Activated CD4-positive, alpha-beta memory T cell treated with anti-CD3 and anti-CD28 coated beads, Interleukin-2, amount 10 ng/mL, durations not matched to agents 7 days and 5 days (primary cell): Measurements from ENCODE around the gene MITF. TPM values are rescaled to one million over a fixed set of nuclear protein-coding genes. Genes with fewer than 3 reads are reported as not detected.

Experiments
- CTCF ChIA-PET: fragments of 350-600 bp; sonication (Branson Sonifier 250); formaldehyde crosslinking; loops from one replicate; lab custom pipeline; 2021; ENCODE audit warnings: antibody characterized with exemption, inconsistent platforms; lab: Charles Lee
- POLR2A ChIA-PET: fragments of 350-600 bp; sonication (Branson Sonifier 250); formaldehyde crosslinking; loops from one replicate; lab custom pipeline; 2021; ENCODE audit warnings: antibody characterized with exemption; lab: Charles Lee
- DNase-seq: peaks from one replicate; pipeline ENCODE4 v3.0.0-alpha.2; 2020
- H3K27ac Mint-ChIP-seq: one replicate; pipeline ENCODE4 v1.8.0; 2021; ENCODE audit warnings: mild to moderate bottlenecking, mixed read lengths
- H3K27me3 Mint-ChIP-seq: one replicate; pipeline ENCODE4 v1.8.0; 2021; ENCODE audit warnings: mixed read lengths
- H3K36me3 Mint-ChIP-seq: one replicate; pipeline ENCODE4 v1.8.0; 2021; ENCODE audit warnings: low read depth, mixed read lengths
- H3K4me1 Mint-ChIP-seq: one replicate; pipeline ENCODE4 v1.8.0; 2021; ENCODE audit warnings: mixed read lengths
- H3K4me3 Mint-ChIP-seq: one replicate; pipeline ENCODE4 v1.8.0; 2021; ENCODE audit warnings: mild to moderate bottlenecking, mixed read lengths
- H3K9me3 Mint-ChIP-seq: one replicate; pipeline ENCODE4 v1.8.0; 2021; ENCODE audit warnings: mixed read lengths
- total RNA-seq, 2 experiments: library from RNA; stranded (reverse); gene quantifications; one replicate each; pipeline ENCODE4 v1.2.3, GENCODE V29; 2021

Gene MITF
- total RNA-seq, 2 experiments from 2014 or later: not detected

GRCh38 chr3:69994919-69995318, 255.7 kb downstream of the MITF start:
- Mint-ChIP-seq H3K4me3 (no peak overlapping the region), H3K27me3 (no peaks in the 10 kb centered on the region), H3K27ac (no peak overlapping the region), H3K9me3 (no peaks in the 10 kb centered on the region), H3K4me1 (no peaks in the 10 kb centered on the region), H3K36me3 (no peaks in the 10 kb centered on the region)
- POLR2A ChIA-PET: no interaction called here
- DNase-seq: no peak
- CTCF ChIA-PET: no interaction called here

GRCh38 chr3:69997631-69998307, 258.5 kb downstream of the MITF start:
- no peaks in the 10 kb centered on the region for H3K27me3 Mint-ChIP-seq
- H3K9me3 Mint-ChIP-seq: no peaks in the 10 kb centered on the region
- POLR2A ChIA-PET: no interaction called here
- H3K4me1 Mint-ChIP-seq: no peaks in the 10 kb centered on the region
- H3K36me3 Mint-ChIP-seq: no peaks in the 10 kb centered on the region
- CTCF ChIA-PET: no interaction called here
- no peak overlapping the region for H3K4me3 Mint-ChIP-seq
- no peak for DNase-seq
- H3K27ac Mint-ChIP-seq: no peak overlapping the region

- H3K27ac Mint-ChIP-seq: no peak overlapping the region
- ChIA-PET POLR2A (no interaction called here), CTCF (no interaction called here)
- H3K27me3 Mint-ChIP-seq: no peaks in the 10 kb centered on the region
- no peaks in the 10 kb centered on the region for H3K36me3 Mint-ChIP-seq
- no peaks in the 10 kb centered on the region for H3K9me3 Mint-ChIP-seq
- no peak for DNase-seq
- H3K4me3 Mint-ChIP-seq: no peak overlapping the region
- H3K4me1 Mint-ChIP-seq: no peaks in the 10 kb centered on the region
These were observed 259.5 kb downstream of the MITF start for GRCh38 chr3:69998759-69999139.

GRCh38 chr3:69999140-70000027, 260.1 kb downstream of the MITF start, which contains the start of gene SAMMSON:
Gene SAMMSON (plus strand): TSS chr3:69999733.
- H3K4me1 Mint-ChIP-seq: no peaks in the 10 kb centered on the region
- H3K27me3 Mint-ChIP-seq: no peaks in the 10 kb centered on the region
- no peak for DNase-seq
- H3K36me3 Mint-ChIP-seq: no peaks in the 10 kb centered on the region
- H3K9me3 Mint-ChIP-seq: no peaks in the 10 kb centered on the region
- ChIA-PET POLR2A (no interaction called here), CTCF (no interaction called here)
- H3K27ac Mint-ChIP-seq: no peak within 1 kb of the TSS
- no peak within 1 kb of the TSS for H3K4me3 Mint-ChIP-seq

- Mint-ChIP-seq H3K27ac (no peak overlapping the region), H3K36me3 (no peaks in the 10 kb centered on the region), H3K27me3 (no peaks in the 10 kb centered on the region), H3K9me3 (no peaks in the 10 kb centered on the region), H3K4me1 (no peaks in the 10 kb centered on the region), H3K4me3 (no peak overlapping the region)
- POLR2A ChIA-PET: no interaction called here
- no peak for DNase-seq
- CTCF ChIA-PET: no interaction called here
These were observed 260.8 kb downstream of the MITF start for GRCh38 chr3:70000028-70000410.

- ChIA-PET CTCF (no interaction called here), POLR2A (no interaction called here)
- Mint-ChIP-seq H3K9me3 (no peaks in the 10 kb centered on the region), H3K36me3 (no peaks in the 10 kb centered on the region), H3K4me3 (no peak overlapping the region), H3K27ac (no peak overlapping the region), H3K27me3 (no peaks in the 10 kb centered on the region), H3K4me1 (no peaks in the 10 kb centered on the region)
- DNase-seq: no peak
These were observed 261.4 kb downstream of the MITF start for GRCh38 chr3:70000563-70001081.

- DNase-seq: no peak
- no peak overlapping the region for H3K4me3 Mint-ChIP-seq
- POLR2A ChIA-PET: no interaction called here
- H3K27ac Mint-ChIP-seq: no peak overlapping the region
- no peaks in the 10 kb centered on the region for H3K4me1 Mint-ChIP-seq
- no peaks in the 10 kb centered on the region for H3K36me3 Mint-ChIP-seq
- no peaks in the 10 kb centered on the region for H3K9me3 Mint-ChIP-seq
- no peaks in the 10 kb centered on the region for H3K27me3 Mint-ChIP-seq
- CTCF ChIA-PET: no interaction called here
These were observed 263.9 kb downstream of the MITF start for GRCh38 chr3:70003119-70003518.

GRCh38 chr3:70006089-70006488, 266.8 kb downstream of the MITF start:
- CTCF ChIA-PET: no interaction called here
- no peak overlapping the region for H3K4me3 Mint-ChIP-seq
- POLR2A ChIA-PET: no interaction called here
- no peaks in the 10 kb centered on the region for H3K4me1 Mint-ChIP-seq
- H3K9me3 Mint-ChIP-seq: no peaks in the 10 kb centered on the region
- H3K27me3 Mint-ChIP-seq: no peaks in the 10 kb centered on the region
- no peaks in the 10 kb centered on the region for H3K36me3 Mint-ChIP-seq
- DNase-seq: no peak
- no peak overlapping the region for H3K27ac Mint-ChIP-seq

- H3K27ac Mint-ChIP-seq: no peak overlapping the region
- no peaks in the 10 kb centered on the region for H3K4me1 Mint-ChIP-seq
- no peaks in the 10 kb centered on the region for H3K27me3 Mint-ChIP-seq
- H3K9me3 Mint-ChIP-seq: no peaks in the 10 kb centered on the region
- POLR2A ChIA-PET: no interaction called here
- no peak for DNase-seq
- no peak overlapping the region for H3K4me3 Mint-ChIP-seq
- CTCF ChIA-PET: no interaction called here
- no peaks in the 10 kb centered on the region for H3K36me3 Mint-ChIP-seq
These were observed 271.1 kb downstream of the MITF start for GRCh38 chr3:70010346-70010745.

- H3K4me1 Mint-ChIP-seq: no peaks in the 10 kb centered on the region
- H3K36me3 Mint-ChIP-seq: no peaks in the 10 kb centered on the region
- no peak overlapping the region for H3K4me3 Mint-ChIP-seq
- ChIA-PET CTCF (no interaction called here), POLR2A (no interaction called here)
- DNase-seq: no peak
- no peaks in the 10 kb centered on the region for H3K9me3 Mint-ChIP-seq
- H3K27ac Mint-ChIP-seq: no peak overlapping the region
- H3K27me3 Mint-ChIP-seq: no peaks in the 10 kb centered on the region
These were observed 272.3 kb downstream of the MITF start for GRCh38 chr3:70011582-70011981.
